Large intestine (tissue), 3 donors: ENCODE data around the gene AOC2. TPM values are rescaled to one million over a fixed set of nuclear protein-coding genes. Genes with fewer than 3 reads are reported as not detected.
A peak's percentile ranks its signal among the peaks of the same experiment; 100 is the strongest.

Experiments used
- DNase-seq, 2 donors: peaks; one replicate each; pipeline versions ENCODE4 v3.0.0 to v3.0.0-alpha.2; 2013
- H3K27ac ChIP-seq: one replicate; pipeline ENCODE4 v1.5.1; 2013; ENCODE audit warnings: low read length
- H3K27me3 ChIP-seq: 2 replicates; pipeline ENCODE4 v1.6.1; 2013; ENCODE audit warnings: low read length; ENCODE audit not compliant: control insufficient read depth, insufficient read depth
- H3K36me3 ChIP-seq: 2 replicates; pipeline ENCODE4 v1.6.1; 2013; ENCODE audit warnings: low read length; ENCODE audit not compliant: control insufficient read depth, insufficient read depth
- H3K4me1 ChIP-seq: one replicate; pipeline ENCODE4 v1.6.1; 2013; ENCODE audit warnings: low read length; ENCODE audit not compliant: control insufficient read depth, insufficient read depth
- H3K4me3 ChIP-seq: one replicate; pipeline ENCODE4 v1.5.1; 2013; ENCODE audit warnings: low read length
- H3K9me3 ChIP-seq: one replicate; pipeline ENCODE4 v1.6.1; 2013; ENCODE audit warnings: mild to moderate bottlenecking, low read depth, low read length, moderate library complexity; ENCODE audit not compliant: control insufficient read depth
- WGBS: methylation state at CpG from one replicate; pipeline ENCODE4 v1.1.5; 2013; ENCODE audit warnings: low lambda C conversion rate; ENCODE audit not compliant: insufficient coverage; 5-methylcytosine and 5-hydroxymethylcytosine counted together
- polyA plus RNA-seq: library from polyadenylated mRNA; unstranded; fragments of 120-200 nt; gene quantifications from one replicate; pipeline ENCODE4 v1.2.1, GENCODE V29; 2013

AOC2 gene
- polyA plus RNA-seq, 1 donor: 1.2 TPM

DNA sequence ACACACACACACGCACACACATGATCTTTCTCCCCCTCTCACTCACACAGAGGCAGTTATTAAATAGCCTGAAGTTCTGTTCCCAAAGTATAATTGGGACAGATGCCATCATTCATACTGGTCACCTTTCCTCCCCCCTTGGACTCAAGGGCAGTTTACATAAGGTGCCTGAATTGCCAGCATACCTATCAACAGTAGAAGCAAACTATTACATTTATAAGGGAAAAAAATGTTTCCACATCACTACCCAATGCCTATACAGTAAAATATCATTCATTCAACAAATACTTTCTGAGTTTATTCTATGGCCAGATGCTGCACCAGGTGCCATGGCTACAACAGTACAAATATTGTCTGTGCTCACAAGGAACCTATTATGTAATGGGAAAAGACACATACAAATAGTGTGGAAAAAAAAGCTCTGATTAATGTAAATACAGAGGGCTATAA, 39.4 kb upstream of the AOC2 start:
- H3K9me3 ChIP-seq: no peaks in the 10 kb centered on the region
- H3K36me3 ChIP-seq: peaks cover 3% of the 10 kb centered on the region
- no peak overlapping the region for H3K4me3 ChIP-seq
- WGBS: no CpG with 5 or more reads among the region's 1 CpG
- H3K27me3 ChIP-seq: no peaks in the 10 kb centered on the region
- H3K4me1 ChIP-seq: peaks cover 37% of the 10 kb centered on the region
- peak overlapping the region; percentile 54 for H3K27ac ChIP-seq
- peak; percentile 69 to 90 for DNase-seq

- peak; percentile 79 to 94 for DNase-seq
- no peak overlapping the region for H3K4me3 ChIP-seq
- WGBS: no CpG with 5 or more reads among the region's 1 CpG
- peak overlapping the region; percentile 81 for H3K27ac ChIP-seq
- no peaks in the 10 kb centered on the region for H3K27me3 ChIP-seq
- no peaks in the 10 kb centered on the region for H3K9me3 ChIP-seq
- H3K4me1 ChIP-seq: peaks cover 37% of the 10 kb centered on the region
- peaks cover 12% of the 10 kb centered on the region for H3K36me3 ChIP-seq
These were observed 38.1 kb upstream of the AOC2 start for GRCh38 chr17:42806249-42806648.

- Histone ChIP-seq H3K27ac (no peak overlapping the region), H3K4me3 (no peak overlapping the region), H3K4me1 (peaks cover 21% of the 10 kb centered on the region), H3K36me3 (peaks cover 27% of the 10 kb centered on the region), H3K9me3 (no peaks in the 10 kb centered on the region), H3K27me3 (no peaks in the 10 kb centered on the region)
- 67% methylated on average over 1 of the region's 3 CpGs for WGBS
- DNase-seq: no peak
These were observed 35.1 kb upstream of the AOC2 start for GRCh38 chr17:42809250-42809649.

- Histone ChIP-seq H3K9me3 (no peaks in the 10 kb centered on the region), H3K36me3 (peaks cover 75% of the 10 kb centered on the region), H3K27ac (no peak overlapping the region), H3K27me3 (no peaks in the 10 kb centered on the region), H3K4me1 (no peaks in the 10 kb centered on the region), H3K4me3 (no peak overlapping the region)
- WGBS: 79% methylated on average over 4 of the region's 8 CpGs
- DNase-seq: no peak
These were observed 29.6 kb upstream of the AOC2 start for GRCh38 chr17:42814633-42815399.

GRCh38 chr17:42817866-42818265, 26.5 kb upstream of the AOC2 start:
- Histone ChIP-seq H3K36me3 (peaks cover 73% of the 10 kb centered on the region), H3K4me3 (no peak overlapping the region), H3K27ac (no peak overlapping the region), H3K9me3 (no peaks in the 10 kb centered on the region), H3K4me1 (no peaks in the 10 kb centered on the region), H3K27me3 (no peaks in the 10 kb centered on the region)
- DNase-seq: no peak
- WGBS: no CpG with 5 or more reads among the region's 1 CpG

DNA sequence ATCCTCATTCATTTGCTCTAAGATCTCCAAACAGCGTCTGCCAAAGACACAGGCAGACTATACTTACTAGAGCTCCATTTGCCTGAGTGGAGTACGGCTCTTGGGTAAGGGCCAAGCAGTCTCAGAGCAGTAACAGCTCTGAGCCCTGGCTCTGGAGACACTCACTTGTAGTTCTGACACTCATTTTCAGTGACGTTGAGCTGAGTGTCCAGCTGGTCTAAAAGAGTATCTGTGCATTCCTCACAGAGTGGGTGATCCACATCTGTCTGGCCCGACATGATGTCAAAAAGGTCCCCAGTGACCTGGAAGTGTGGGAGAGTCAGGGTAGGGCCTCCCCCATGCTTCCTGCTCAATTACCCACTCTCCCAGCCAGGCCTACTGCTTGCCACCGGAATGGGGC, 26.0 kb upstream of the AOC2 start:
- Histone ChIP-seq H3K27ac (no peak overlapping the region), H3K4me3 (no peak overlapping the region), H3K4me1 (no peaks in the 10 kb centered on the region), H3K27me3 (no peaks in the 10 kb centered on the region), H3K36me3 (peaks cover 70% of the 10 kb centered on the region), H3K9me3 (no peaks in the 10 kb centered on the region)
- no peak for DNase-seq
- no CpG with 5 or more reads among the region's 5 CpGs for WGBS

GRCh38 chr17:42819939-42820535, 24.3 kb upstream of the AOC2 start:
- Histone ChIP-seq H3K4me1 (no peaks in the 10 kb centered on the region), H3K27me3 (no peaks in the 10 kb centered on the region), H3K27ac (no peak overlapping the region), H3K4me3 (no peak overlapping the region), H3K9me3 (no peaks in the 10 kb centered on the region), H3K36me3 (peaks cover 57% of the 10 kb centered on the region)
- no CpG with 5 or more reads among the region's 2 CpGs for WGBS
- peak in 1 of 2 donors; percentile 51 for DNase-seq

DNA sequence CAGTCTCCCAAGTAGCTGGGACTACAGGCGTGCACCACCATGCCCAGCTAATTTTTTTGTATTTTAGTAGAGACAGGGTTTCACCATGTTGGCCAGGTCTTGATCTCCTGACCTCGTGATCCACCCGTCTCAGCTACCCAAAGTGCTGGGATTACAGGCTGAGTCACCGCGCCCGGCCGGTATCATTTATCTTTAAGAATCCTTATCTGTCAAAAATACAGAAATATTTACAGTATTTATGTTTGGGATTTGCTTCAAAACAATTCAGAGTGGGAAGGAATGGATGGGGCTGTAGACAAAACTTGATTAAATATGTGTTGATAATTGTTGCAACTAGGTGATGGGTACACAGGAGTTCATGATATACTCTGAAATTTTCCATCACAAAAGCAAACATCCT, 23.2 kb upstream of the AOC2 start:
- no peaks in the 10 kb centered on the region for H3K9me3 ChIP-seq
- H3K27me3 ChIP-seq: no peaks in the 10 kb centered on the region
- H3K36me3 ChIP-seq: peaks cover 46% of the 10 kb centered on the region
- no peak for DNase-seq
- H3K4me3 ChIP-seq: no peak overlapping the region
- WGBS: no CpG with 5 or more reads among the region's 7 CpGs
- no peaks in the 10 kb centered on the region for H3K4me1 ChIP-seq
- no peak overlapping the region for H3K27ac ChIP-seq

DNA sequence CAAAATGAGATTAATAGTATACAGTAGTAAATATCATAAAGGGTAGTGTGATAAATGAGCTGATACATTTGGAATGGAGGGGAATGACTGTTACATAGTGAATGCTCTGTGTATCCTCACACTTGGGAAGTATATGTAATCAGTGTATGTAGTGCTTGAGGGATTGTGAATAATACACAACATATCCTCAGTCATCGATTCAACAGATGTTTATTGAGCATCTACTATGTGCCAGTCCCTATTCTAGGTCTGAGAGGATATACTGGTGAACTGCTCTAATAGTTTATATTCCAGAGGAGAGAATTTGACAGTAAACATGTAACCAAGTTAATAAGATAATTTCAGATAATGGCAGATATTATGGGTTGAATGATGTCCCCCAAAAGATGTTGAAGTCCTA, 16.9 kb upstream of the AOC2 start:
- no peak overlapping the region for H3K4me3 ChIP-seq
- no peaks in the 10 kb centered on the region for H3K36me3 ChIP-seq

DNA sequence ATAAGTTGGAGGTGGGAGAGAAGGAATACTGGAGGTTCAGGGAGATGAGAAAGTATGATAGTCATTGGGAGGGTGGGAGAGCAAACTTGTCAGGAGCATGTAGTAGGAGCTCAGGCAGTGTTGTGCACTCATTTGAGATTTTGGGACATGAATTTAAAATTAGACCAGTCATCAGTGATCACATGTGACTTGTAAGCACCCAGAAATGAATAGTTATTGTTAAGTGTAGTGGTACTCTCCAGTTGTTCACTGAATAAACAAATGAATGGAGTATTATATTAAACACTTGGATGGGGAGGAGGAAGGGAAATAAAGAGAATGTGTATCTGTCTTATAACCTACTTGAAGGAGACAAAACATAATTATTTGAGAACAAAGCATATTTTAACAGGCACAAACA, 13.4 kb upstream of the AOC2 start:
- no peak for DNase-seq

More for the DNA sequence above, 16.9 kb upstream of the AOC2 start:
- Histone ChIP-seq H3K4me1 (no peaks in the 10 kb centered on the region), H3K9me3 (no peaks in the 10 kb centered on the region), H3K27me3 (no peaks in the 10 kb centered on the region), H3K27ac (no peak overlapping the region)
- no peak for DNase-seq
- no CpG with 5 or more reads among the region's 1 CpG for WGBS

More for the DNA sequence above, 13.4 kb upstream of the AOC2 start:
- H3K4me3 ChIP-seq: no peak overlapping the region
- no peaks in the 10 kb centered on the region for H3K4me1 ChIP-seq
- H3K9me3 ChIP-seq: no peaks in the 10 kb centered on the region
- no peaks in the 10 kb centered on the region for H3K27me3 ChIP-seq
- H3K27ac ChIP-seq: no peak overlapping the region
- peaks cover 4% of the 10 kb centered on the region for H3K36me3 ChIP-seq
